ENCODE results near the gene KCTD13.
"Not testable (repeated sequence)": the region's sequence is repeated elsewhere in the genome, so short reads cannot be mapped to it uniquely, and the experiment has no call there.

KCTD13 gene

DNA sequence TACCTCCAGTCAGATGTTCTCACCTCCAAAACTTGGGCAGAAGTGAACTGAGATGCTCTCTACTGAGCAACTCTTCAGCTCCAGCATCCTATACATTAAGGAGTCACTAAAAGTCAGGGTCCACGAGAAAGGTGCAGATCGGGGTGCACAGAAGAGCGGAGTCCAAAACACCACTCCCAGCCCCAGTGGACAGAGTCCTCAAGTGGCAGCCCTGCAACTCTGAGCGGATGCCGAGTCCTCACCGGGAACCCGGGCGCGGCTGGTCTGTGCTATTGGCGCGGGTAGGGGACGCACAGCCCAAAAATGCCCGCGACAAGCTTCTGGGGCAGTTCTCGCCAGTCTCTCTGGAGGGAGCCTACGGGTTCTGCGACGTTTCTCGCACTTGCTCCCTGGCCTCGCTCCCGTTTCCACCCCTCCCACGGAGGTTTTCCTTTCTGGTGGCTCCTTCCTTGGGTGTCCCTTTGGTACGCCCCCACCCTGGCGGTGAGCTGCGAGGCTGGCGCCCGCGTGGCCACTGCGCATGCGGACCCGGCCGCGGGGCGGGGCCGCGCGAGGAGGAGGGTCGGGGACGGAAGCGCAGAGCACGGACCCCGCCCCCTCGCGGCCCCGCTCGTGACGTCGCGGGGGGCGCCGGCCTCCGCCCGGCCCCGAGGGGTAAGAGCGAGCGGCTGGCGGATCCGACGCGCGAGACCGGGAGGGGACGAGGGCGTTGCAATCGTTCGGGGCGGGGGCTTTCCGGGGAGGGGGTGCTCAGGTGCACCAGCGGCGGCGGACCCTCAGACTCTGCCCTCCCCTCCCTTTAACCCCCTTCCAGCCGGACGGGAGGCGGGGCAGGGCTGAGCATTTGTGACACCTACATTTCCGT is 35.7 kb upstream of the KCTD13 start, which contains the start of gene TMEM219:
TSS of gene TMEM219 (plus strand) at position 601 of the 865 bp plus-strand sequence. CDS start 1,065 bp downstream, outside the sequence.
- no peaks in the 10 kb centered on the region for H3K27me3 ChIP-seq (ENCODE audit: control insufficient read depth in 1 of 2, insufficient read depth in 1 of 2, low read length in 2 of 2)
- H3K79me1 ChIP-seq (replicated peaks; ENCODE audit: low read length, poor library complexity, severe bottlenecking): peaks cover 15% of the 10 kb centered on the region
- H3K9ac ChIP-seq (ENCODE audit: low read length): peak within 1 kb of the TSS; percentile 97
- peak within 1 kb of the TSS; percentile 65 to 94 for H3K4ac ChIP-seq (ENCODE audit: low read depth in 1 of 2, low read length in 2 of 2)
- peak within 1 kb of the TSS; percentile 85 for H4K91ac ChIP-seq (ENCODE audit: low read length)
- peak within 1 kb of the TSS in 1 of 2 experiments; percentile 47 for H3K23ac ChIP-seq (ENCODE audit: low read length in 2 of 2)
- peaks cover 11% of the 10 kb centered on the region for H3K4me1 ChIP-seq (ENCODE audit: control insufficient read depth, insufficient read depth, low read depth, low read length)
- H3K18ac ChIP-seq (ENCODE audit: low read depth in 1 of 2, low read length in 2 of 2): peak within 1 kb of the TSS; percentile 85 to 92
- peak within 1 kb of the TSS; percentile 83 for H2BK15ac ChIP-seq (ENCODE audit: low read depth, poor library complexity, severe bottlenecking)
- peak within 1 kb of the TSS; percentile 68 for H2BK120ac ChIP-seq (ENCODE audit: low read depth, low read length)
- H2AFZ ChIP-seq (ENCODE audit: low read depth, low read length): peak within 1 kb of the TSS; percentile 58
- H3K14ac ChIP-seq (ENCODE audit: low read length in 2 of 2): peak within 1 kb of the TSS in 1 of 2 experiments; percentile 86
- 2% methylated on average over 56 of the region's 75 CpGs for WGBS
- peaks cover 4 to 18% of the 10 kb centered on the region in 2 experiments for H3K36me3 ChIP-seq (ENCODE audit: control insufficient read depth in 1 of 2, insufficient read depth in 2 of 2, low read depth in 1 of 2, low read length in 2 of 2)
- peak within 1 kb of the TSS; percentile 97 for H4K8ac ChIP-seq (ENCODE audit: low read length)
- peak within 1 kb of the TSS; percentile 81 for H2AK5ac ChIP-seq (ENCODE audit: low read length, severe bottlenecking)
- H3K4me2 ChIP-seq (ENCODE audit: low read length, poor library complexity, severe bottlenecking): peak within 1 kb of the TSS; percentile 73
- peak within 1 kb of the TSS; percentile 83 for H2BK5ac ChIP-seq (ENCODE audit: low read depth, low read length, poor library complexity, severe bottlenecking)
- H2BK12ac ChIP-seq (ENCODE audit: low read length in 2 of 2): peak within 1 kb of the TSS; percentile 12 to 33
- DNase-seq: peak; percentile 87
- H3K9me3 ChIP-seq (ENCODE audit: control insufficient read depth, low read length): no peaks in the 10 kb centered on the region
- H3K4me3 ChIP-seq (ENCODE audit: insufficient read depth in 1 of 2, low read depth in 1 of 2, low read length in 2 of 2): peak within 1 kb of the TSS; percentile 83 to 98
- peak within 1 kb of the TSS; percentile 78 for H3K27ac ChIP-seq (ENCODE audit: low read length, poor library complexity, severe bottlenecking)

DNA sequence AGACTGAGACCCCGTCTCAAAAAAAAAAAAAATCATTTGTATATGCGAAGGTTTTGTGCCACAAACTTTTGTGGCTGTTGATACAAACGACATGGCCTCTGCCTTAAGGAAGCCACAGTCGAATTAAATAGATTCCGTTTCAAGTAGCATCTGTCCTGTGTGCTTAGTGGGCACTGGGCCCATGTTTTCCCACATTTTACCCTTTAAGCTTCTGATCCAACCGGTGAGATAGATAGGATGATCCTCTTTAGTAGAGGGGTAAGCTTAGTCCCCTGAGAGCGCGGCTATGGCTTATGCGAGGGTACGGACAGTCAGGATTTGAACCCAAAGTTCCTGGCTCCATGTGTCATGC is 35.1 kb upstream of the KCTD13 start:
- 81% methylated on average over 10 of the region's 10 CpGs for whole genome bisulfite sequencing

DNA sequence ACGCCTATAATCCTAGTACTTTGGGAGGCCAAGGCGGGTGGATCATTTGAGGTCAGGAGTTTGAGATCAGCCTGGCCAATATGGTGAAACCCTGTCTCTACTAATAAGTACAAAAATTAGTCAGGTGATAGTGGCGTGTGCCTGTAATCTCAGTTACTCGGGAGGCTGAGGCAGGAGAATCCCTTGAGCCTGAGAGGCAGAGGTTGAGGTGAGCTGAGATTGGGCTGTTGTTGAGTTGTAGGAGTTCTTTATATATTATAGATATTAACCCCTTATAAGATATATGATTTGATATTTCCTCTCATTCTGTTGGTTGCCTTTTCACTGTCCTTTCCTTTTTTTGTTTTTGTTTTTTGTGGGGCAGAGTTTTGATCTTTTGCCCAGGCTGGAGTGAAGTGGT is 33.8 kb upstream of the KCTD13 start:
- peaks cover 13% of the 10 kb centered on the region for H3K79me1 ChIP-seq (replicated peaks; ENCODE audit: low read length, poor library complexity, severe bottlenecking)
- H2BK120ac ChIP-seq (ENCODE audit: low read depth, low read length); H3K27me3 ChIP-seq (ENCODE audit: control insufficient read depth in 1 of 2, insufficient read depth in 1 of 2, low read length in 2 of 2); H3K36me3 ChIP-seq (ENCODE audit: control insufficient read depth in 1 of 2, insufficient read depth in 2 of 2, low read depth in 1 of 2, low read length in 2 of 2); H3K18ac ChIP-seq (ENCODE audit: low read depth in 1 of 2, low read length in 2 of 2); H3K4me2 ChIP-seq (ENCODE audit: low read length, poor library complexity, severe bottlenecking); H3K23ac ChIP-seq (ENCODE audit: low read length in 2 of 2); H3K4me1 ChIP-seq (ENCODE audit: control insufficient read depth, insufficient read depth, low read depth, low read length); H3K14ac ChIP-seq (ENCODE audit: low read length in 2 of 2); H2BK15ac ChIP-seq (ENCODE audit: low read depth, poor library complexity, severe bottlenecking); H3K9ac ChIP-seq (ENCODE audit: low read length); H2BK5ac ChIP-seq (ENCODE audit: low read depth, low read length, poor library complexity, severe bottlenecking); H3K9me3 ChIP-seq (ENCODE audit: control insufficient read depth, low read length); H3K4me3 ChIP-seq (ENCODE audit: insufficient read depth in 1 of 2, low read depth in 1 of 2, low read length in 2 of 2); H2BK12ac ChIP-seq (ENCODE audit: low read length in 2 of 2); H2AK5ac ChIP-seq (ENCODE audit: low read length, severe bottlenecking); DNase-seq; H4K91ac ChIP-seq (ENCODE audit: low read length); H3K4ac ChIP-seq (ENCODE audit: low read depth in 1 of 2, low read length in 2 of 2); H3K27ac ChIP-seq (ENCODE audit: low read length, poor library complexity, severe bottlenecking); H2AFZ ChIP-seq (ENCODE audit: low read depth, low read length); H4K8ac ChIP-seq (ENCODE audit: low read length): not testable (repeated sequence)
- WGBS: 100% methylated on average over 3 of the region's 4 CpGs

More for the DNA sequence above, 35.1 kb upstream of the KCTD13 start:
- no peak for DNase-seq
- H2AFZ ChIP-seq (ENCODE audit: low read depth, low read length): no peak overlapping the region
- peak overlapping the region; percentile 68 for H2BK120ac ChIP-seq (ENCODE audit: low read depth, low read length)
- peak overlapping the region; percentile 97 for H4K8ac ChIP-seq (ENCODE audit: low read length)
- H3K18ac ChIP-seq (ENCODE audit: low read depth in 1 of 2, low read length in 2 of 2): peak overlapping the region; percentile 52 to 89
- peaks cover 11% of the 10 kb centered on the region for H3K4me1 ChIP-seq (ENCODE audit: control insufficient read depth, insufficient read depth, low read depth, low read length)
- no peaks in the 10 kb centered on the region for H3K27me3 ChIP-seq (ENCODE audit: control insufficient read depth in 1 of 2, insufficient read depth in 1 of 2, low read length in 2 of 2)
- H2BK12ac ChIP-seq (ENCODE audit: low read length in 2 of 2): no peak overlapping the region
- no peaks in the 10 kb centered on the region for H3K9me3 ChIP-seq (ENCODE audit: control insufficient read depth, low read length)
- peak overlapping the region; percentile 97 for H3K9ac ChIP-seq (ENCODE audit: low read length)
- peaks cover 15% of the 10 kb centered on the region for H3K79me1 ChIP-seq (replicated peaks; ENCODE audit: low read length, poor library complexity, severe bottlenecking)
- H3K4me3 ChIP-seq (ENCODE audit: insufficient read depth in 1 of 2, low read depth in 1 of 2, low read length in 2 of 2): peak overlapping the region in 1 of 2 experiments; percentile 98
- no peak overlapping the region for H3K27ac ChIP-seq (ENCODE audit: low read length, poor library complexity, severe bottlenecking)
- no peak overlapping the region for H3K14ac ChIP-seq (ENCODE audit: low read length in 2 of 2)
- peak overlapping the region; percentile 67 for H2BK15ac ChIP-seq (ENCODE audit: low read depth, poor library complexity, severe bottlenecking)
- peaks cover 4 to 17% of the 10 kb centered on the region in 2 experiments for H3K36me3 ChIP-seq (ENCODE audit: control insufficient read depth in 1 of 2, insufficient read depth in 2 of 2, low read depth in 1 of 2, low read length in 2 of 2)
- H2BK5ac ChIP-seq (ENCODE audit: low read depth, low read length, poor library complexity, severe bottlenecking): no peak overlapping the region
- peak overlapping the region; percentile 85 for H4K91ac ChIP-seq (ENCODE audit: low read length)
- H3K23ac ChIP-seq (ENCODE audit: low read length in 2 of 2): no peak overlapping the region
- H3K4ac ChIP-seq (ENCODE audit: low read depth in 1 of 2, low read length in 2 of 2): no peak overlapping the region
- peak overlapping the region; percentile 73 for H3K4me2 ChIP-seq (ENCODE audit: low read length, poor library complexity, severe bottlenecking)
- H2AK5ac ChIP-seq (ENCODE audit: low read length, severe bottlenecking): peak overlapping the region; percentile 81

DNA sequence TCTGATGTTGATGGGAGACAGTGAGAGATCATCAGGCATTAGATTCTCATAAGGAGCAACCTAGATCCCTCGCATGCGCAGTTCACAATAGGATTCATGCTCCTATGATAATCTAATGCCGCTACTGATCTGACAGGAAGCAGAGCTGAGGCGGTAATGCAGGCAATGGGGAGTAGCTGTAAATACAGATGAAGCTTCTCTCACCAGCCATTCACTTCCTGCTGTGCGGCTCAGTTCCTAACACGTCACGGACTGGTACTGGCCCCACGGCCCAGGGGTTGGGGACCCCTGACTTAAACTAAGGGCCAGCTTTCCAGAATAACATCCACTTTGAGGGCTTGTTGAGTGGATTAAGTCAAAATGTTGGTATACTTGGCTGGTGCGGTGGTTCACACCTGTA is 33.3 kb upstream of the KCTD13 start:
- DNase-seq: no peak

More for the DNA sequence above, 33.3 kb upstream of the KCTD13 start:
- no peak overlapping the region for H4K91ac ChIP-seq (ENCODE audit: low read length)
- H2BK12ac ChIP-seq (ENCODE audit: low read length in 2 of 2): no peak overlapping the region
- no peak overlapping the region for H3K4me3 ChIP-seq (ENCODE audit: insufficient read depth in 1 of 2, low read depth in 1 of 2, low read length in 2 of 2)
- peaks cover 0 to 3% of the 10 kb centered on the region in 2 experiments for H3K36me3 ChIP-seq (ENCODE audit: control insufficient read depth in 1 of 2, insufficient read depth in 2 of 2, low read depth in 1 of 2, low read length in 2 of 2)
- no peak overlapping the region for H3K14ac ChIP-seq (ENCODE audit: low read length in 2 of 2)
- no peak overlapping the region for H2BK120ac ChIP-seq (ENCODE audit: low read depth, low read length)
- no peak overlapping the region for H2BK15ac ChIP-seq (ENCODE audit: low read depth, poor library complexity, severe bottlenecking)
- WGBS: 96% methylated on average over 8 of the region's 9 CpGs
- H3K4me2 ChIP-seq (ENCODE audit: low read length, poor library complexity, severe bottlenecking): no peak overlapping the region
- H3K4ac ChIP-seq (ENCODE audit: low read depth in 1 of 2, low read length in 2 of 2): no peak overlapping the region
- H3K27ac ChIP-seq (ENCODE audit: low read length, poor library complexity, severe bottlenecking): no peak overlapping the region
- peaks cover 11% of the 10 kb centered on the region for H3K79me1 ChIP-seq (replicated peaks; ENCODE audit: low read length, poor library complexity, severe bottlenecking)
- H2BK5ac ChIP-seq (ENCODE audit: low read depth, low read length, poor library complexity, severe bottlenecking): no peak overlapping the region
- H3K4me1 ChIP-seq (ENCODE audit: control insufficient read depth, insufficient read depth, low read depth, low read length): peaks cover 9% of the 10 kb centered on the region
- no peak overlapping the region for H3K18ac ChIP-seq (ENCODE audit: low read depth in 1 of 2, low read length in 2 of 2)
- no peaks in the 10 kb centered on the region for H3K9me3 ChIP-seq (ENCODE audit: control insufficient read depth, low read length)
- H2AFZ ChIP-seq (ENCODE audit: low read depth, low read length): no peak overlapping the region
- H3K27me3 ChIP-seq (ENCODE audit: control insufficient read depth in 1 of 2, insufficient read depth in 1 of 2, low read length in 2 of 2): no peaks in the 10 kb centered on the region
- no peak overlapping the region for H3K23ac ChIP-seq (ENCODE audit: low read length in 2 of 2)
- no peak overlapping the region for H3K9ac ChIP-seq (ENCODE audit: low read length)
- no peak overlapping the region for H4K8ac ChIP-seq (ENCODE audit: low read length)
- H2AK5ac ChIP-seq (ENCODE audit: low read length, severe bottlenecking): no peak overlapping the region
